GM21381 (cell line): ENCODE data around the gene RSRC1.
"Not testable (repeated sequence)": the region's sequence is repeated elsewhere in the genome, so short reads cannot be mapped to it uniquely, and the experiment has no call there.

Experiments used
- ATAC-seq: cut with Tn5 transposase; IDR thresholded peaks from one replicate; pipeline ENCODE4 v1.9.1; 2021; ENCODE audit warnings: mild to moderate bottlenecking, moderate library complexity; ENCODE audit not compliant: unreplicated experiment

Gene RSRC1, protein sequence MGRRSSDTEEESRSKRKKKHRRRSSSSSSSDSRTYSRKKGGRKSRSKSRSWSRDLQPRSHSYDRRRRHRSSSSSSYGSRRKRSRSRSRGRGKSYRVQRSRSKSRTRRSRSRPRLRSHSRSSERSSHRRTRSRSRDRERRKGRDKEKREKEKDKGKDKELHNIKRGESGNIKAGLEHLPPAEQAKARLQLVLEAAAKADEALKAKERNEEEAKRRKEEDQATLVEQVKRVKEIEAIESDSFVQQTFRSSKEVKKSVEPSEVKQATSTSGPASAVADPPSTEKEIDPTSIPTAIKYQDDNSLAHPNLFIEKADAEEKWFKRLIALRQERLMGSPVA

DNA sequence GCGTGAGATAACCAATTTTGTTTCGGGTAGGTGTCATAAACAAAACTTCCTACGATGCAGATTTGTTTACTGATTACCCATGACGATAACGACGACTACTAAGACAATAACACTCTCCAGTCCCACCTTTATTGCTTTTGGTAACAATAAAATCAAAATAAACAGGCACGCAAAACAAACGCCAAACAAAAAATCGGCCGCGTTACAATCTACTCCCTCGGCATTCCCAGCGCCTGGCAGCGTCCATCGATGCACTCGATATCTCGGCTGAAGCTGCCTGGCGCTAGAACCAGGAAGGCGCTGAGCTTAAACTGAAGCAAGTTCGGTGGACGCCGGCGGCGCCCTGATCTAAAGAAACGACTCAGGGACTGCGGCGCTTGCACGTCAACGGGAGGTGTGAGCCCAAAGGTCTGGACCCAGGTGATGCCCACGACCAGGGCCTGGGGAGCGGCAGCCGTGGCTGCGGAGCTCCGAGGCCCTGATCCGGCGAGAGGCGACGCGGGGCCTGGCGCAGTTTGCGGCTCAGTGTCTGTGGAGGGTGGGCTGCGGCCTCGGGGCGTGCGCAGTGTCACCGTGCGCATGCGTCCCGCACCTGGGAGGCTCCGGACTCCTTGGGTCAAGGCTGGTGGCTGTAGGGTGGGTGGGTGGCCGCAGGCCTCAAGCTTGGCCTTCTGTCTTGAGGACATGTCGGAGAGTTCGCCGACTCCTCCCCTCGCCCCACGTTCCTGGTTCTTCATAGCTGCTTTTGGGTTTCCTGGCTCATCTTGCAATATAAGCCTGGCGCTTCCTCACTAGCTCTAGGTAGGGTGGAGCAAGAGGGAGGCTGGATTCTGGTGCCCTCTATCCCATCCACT is at the start of gene RSRC1:
TSS of gene RSRC1 (plus strand) at position 286 of the 854 bp plus-strand sequence. CDS start 12,016 bp downstream, outside the sequence.
- ATAC-seq, result peak; percentile 81

DNA sequence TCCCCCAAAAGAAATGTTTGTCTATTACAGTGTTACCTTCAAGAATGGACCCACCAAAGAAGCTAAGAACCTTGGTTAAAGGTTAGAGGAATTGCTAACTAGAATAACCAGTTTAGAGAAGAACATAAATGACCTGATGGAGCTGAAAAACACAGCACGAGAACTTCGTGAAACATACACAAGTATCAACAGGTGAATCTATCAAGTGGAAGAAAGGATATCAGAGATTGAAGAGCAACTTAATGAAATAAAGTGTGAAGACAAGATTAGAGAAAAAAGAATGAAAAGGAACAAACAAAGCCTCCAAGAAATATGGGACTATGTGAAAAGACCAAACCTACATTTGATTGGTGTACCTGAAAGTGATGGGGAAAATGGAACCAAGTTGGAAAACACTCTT is 44.3 kb upstream of the RSRC1 start:
- ATAC-seq, result not testable (repeated sequence)

DNA sequence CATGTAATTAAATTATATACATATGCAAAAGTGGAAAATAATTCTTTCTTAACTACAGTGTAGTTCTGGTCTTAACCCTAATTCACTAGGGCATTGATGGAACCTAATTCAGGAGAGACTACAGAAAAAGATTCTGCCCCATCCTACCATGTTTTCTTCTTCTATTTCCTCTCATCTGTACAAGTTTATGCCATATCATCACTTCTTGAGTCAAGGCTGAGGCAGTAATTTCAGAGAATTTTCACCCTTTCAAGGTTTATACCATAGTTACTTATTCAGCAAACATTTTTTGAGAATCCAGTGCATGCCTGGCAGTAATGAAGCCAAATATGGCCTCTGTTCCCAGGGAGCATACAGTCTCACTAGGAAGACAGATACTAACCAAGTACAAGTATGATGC is 37.1 kb upstream of the RSRC1 start:
- no peak for ATAC-seq

DNA sequence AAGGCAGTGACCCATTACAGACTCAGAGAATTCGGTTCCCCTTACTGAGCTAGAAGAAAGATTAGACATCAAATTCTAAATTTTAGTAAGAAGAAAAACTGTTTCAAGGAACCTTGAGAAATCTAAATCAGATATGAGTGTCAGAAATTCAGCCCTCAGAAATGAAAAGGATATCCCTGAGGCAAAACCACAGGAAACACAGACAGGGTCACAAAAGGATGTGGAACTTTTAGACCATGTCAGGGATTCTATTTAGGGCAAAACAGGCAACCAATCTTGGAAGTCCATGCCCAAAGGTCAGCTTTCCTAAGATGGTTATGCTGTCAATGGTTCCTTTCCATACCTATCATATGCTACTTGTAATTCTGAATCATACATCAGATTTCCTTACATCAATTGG is 35.3 kb upstream of the RSRC1 start:
- ATAC-seq, result no peak

DNA sequence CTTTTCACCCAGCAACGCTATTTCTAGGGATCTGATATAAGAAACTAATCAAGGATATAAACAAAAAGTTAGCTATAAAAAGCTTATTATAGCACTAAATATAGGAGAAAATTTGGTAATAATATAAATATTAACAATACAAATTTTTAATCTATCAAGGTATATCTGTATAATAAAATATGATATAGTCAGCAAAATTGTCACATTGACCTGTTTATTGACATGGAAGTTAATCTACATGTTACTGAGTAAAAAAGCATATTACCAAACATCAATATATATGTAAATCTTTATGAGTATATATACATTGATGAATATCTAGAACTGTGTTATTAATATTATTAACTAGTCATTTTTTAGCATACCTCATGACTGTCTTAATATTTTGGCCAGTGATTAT is 30.3 kb upstream of the RSRC1 start:
- no peak for ATAC-seq

DNA sequence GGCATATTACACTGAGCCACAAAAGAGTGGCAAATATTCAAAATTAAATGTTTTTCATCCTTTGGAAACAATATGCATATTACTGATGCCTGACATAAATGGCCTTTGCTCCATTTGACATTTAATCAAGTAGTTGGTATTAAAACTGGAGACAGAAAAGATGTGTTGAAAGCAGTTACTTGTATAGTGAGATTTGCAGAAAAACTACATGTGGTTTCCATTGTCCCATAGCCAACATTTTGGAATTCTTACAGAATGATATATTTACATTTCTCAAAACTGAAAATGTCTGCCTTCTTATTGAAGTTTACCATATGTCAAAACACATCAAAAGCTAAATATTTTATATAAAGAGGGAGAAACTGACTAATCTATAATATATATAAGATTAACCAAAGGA is 25.2 kb upstream of the RSRC1 start:
- no peak for ATAC-seq

DNA sequence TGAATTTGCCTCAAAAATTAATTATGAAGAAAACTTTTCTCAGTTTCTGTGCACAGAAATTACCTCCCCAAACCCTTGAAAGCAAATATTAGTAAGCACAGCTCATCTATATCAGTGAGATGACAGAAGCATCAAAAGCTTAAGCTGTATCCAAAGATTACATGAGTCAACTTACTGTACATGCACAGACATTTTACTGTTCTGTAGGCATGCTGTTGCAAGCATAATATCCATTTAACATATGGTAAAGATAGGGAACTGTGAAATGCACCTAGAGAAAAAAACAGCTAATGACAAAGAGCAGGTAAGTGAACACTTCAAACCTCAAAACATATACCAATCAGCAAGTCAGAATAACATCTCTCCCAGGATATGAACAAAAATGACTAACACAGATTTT is 24.5 kb upstream of the RSRC1 start:
- ATAC-seq, result no peak

DNA sequence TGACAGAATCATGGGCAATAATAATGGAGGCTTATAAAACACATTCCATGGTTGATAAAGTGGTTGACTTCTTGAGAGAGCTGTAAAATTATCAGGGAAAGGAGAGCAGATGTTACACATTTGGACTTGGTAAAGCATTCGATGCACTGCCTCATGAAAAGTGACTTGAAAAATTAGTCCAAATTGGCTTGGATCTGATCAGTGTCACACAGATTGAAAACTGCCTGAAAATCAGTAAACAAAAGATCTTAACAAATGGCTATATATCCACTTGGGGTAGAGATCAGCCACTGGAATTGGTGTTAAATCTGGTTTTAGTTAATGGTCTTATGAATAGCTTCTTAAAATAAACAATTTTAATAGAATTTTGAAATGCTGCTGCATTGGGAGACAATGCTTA is 24.0 kb upstream of the RSRC1 start:
- no peak for ATAC-seq

DNA sequence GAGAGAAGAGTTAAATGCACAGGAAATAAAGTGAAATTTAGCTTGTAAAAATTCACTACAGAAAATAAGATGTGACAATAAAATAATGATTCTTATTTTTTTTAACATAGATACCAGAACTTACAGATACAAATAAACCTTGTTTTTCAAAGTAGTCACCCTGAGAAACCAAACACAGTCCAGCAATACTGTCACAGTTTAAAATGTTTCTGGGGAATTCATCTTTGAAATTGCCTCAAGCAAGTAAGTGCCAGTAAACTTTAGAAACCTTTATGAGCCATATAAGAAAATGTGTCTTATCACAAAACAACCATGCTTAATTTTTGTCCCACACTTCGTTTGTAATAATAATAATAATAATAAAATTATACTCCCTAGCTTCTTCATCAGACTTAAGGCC is 23.5 kb upstream of the RSRC1 start:
- ATAC-seq, result no peak

DNA sequence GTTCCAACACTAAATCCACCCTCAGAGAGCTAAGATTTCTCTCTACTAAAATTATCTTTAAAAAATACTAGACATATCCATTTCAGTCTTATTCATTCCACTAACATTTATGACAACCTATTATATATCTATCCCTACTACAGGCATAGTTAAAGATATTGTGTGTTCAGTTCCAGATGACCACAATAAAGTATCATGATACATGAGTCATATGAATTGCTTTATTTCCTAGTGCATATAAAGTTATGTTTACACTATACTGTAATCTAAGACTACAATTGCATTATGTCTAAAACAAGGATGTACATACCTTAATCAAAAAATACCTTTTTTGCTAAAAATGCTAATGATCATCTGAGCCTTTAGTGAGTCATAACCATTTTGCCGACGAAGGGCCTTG is 23.1 kb upstream of the RSRC1 start:
- ATAC-seq, result no peak

DNA sequence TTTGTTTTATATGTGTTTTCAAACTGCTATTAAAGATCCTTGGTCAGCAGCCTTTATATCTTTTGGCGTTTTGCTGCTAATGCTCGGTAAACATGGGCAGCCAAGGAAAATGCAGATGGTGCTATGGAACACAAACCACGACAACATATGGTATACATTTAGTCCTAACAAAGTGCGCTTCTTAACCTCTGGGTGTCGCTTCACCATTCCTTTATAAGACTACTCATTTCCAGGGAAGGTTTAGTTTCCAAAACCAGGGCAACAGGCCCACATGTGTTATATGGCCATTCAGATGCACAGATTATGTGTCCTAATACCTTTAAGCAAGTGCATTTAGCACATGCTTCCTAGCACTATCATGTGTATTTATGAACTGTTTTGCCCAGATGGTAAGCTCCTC is 18.4 kb upstream of the RSRC1 start:
- ATAC-seq, result no peak

DNA sequence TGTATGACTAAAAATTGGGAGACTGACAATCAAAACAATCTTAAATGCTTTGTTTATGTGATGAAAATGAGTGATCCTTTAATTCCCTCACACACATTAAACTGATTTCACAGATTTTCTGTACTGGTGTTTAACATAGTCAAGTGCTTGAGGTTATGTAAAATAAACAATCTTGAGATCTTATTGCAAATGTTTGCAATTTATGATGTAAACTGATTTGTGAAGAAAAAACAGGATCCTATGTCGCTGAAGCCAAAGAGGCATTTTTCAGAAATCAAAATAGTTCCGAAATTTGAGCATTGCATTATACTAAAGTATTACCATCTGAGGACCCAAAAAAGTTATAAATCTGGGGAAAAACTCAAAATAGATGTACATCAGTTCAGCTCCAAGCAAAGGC is 16.4 kb upstream of the RSRC1 start:
- ATAC-seq, result no peak

DNA sequence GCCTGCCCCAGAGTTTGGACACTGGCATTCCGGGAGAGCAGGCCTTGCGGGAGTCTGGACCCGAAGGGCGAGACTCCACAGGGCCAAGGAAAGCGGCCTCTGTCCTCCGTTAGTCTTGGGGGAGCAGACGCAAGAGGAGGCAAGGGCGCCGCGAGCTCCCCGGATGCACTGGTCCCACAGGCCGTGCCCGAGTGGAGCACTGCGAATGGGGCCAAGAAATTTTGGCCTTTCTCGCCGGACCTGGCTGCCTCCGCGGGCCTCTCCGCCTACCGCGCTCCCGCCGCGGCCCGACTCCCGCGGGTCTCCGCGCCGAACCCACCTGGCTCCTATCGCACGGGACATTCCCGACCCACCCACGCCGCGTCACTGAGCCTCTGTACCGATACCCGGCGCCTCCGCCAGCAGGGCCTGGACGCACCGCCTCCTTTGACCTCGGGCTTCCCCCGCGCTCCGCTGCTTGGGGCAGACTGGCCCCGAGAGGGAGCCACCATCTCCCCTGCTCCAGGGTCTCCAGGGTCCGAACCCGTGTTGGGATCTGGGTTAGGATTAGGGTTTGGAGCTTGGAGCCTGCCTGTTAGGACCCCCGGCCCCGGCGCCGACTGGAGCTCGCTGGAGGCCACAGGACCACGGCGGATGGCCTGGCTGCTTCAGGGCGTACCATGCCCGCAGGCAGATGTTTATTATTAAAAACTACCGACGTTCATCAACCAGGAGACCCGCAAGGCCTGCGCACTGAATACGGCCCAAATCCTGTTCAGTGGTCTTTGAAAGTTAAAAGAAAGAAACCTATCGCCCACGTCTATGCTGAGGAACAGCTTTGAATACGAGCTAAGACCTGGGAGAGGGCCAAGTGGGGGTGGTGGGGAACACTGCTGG is 15.4 kb upstream of the RSRC1 start:
- ATAC-seq, result peak; percentile 32

DNA sequence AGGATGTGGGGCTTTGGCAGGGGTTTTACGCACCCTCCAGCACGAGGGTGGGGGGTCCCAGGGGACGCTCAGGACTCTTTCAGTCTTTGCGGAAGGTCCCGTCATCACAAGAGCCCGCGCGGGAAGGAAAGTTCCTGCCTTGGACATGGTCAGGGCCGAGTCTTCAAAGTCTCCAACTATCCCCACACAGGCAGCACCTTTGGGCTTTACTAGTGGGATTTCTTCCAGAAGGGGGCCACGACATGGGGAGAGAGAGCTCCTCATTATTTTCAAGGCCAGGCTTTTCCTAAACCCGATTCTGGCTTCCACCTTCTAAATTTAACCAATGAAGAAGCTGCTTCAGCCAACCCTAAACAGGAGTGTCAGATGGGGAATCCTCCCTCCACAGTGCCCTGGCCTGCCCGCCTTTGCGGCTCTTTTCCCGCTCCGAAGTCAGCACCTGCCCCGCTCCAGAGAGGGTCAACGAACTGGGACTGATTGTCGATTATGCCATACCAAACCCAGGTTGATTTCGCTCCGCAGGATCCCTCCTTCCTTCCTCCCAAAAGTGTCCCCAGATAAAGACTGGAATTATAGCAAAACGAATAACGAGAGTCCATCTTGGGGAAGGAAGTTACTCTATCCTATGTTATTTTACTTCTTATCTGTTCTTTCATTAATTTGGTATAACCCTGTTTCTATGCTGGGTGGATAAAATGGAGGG is 14.6 kb upstream of the RSRC1 start:
- no peak for ATAC-seq

DNA sequence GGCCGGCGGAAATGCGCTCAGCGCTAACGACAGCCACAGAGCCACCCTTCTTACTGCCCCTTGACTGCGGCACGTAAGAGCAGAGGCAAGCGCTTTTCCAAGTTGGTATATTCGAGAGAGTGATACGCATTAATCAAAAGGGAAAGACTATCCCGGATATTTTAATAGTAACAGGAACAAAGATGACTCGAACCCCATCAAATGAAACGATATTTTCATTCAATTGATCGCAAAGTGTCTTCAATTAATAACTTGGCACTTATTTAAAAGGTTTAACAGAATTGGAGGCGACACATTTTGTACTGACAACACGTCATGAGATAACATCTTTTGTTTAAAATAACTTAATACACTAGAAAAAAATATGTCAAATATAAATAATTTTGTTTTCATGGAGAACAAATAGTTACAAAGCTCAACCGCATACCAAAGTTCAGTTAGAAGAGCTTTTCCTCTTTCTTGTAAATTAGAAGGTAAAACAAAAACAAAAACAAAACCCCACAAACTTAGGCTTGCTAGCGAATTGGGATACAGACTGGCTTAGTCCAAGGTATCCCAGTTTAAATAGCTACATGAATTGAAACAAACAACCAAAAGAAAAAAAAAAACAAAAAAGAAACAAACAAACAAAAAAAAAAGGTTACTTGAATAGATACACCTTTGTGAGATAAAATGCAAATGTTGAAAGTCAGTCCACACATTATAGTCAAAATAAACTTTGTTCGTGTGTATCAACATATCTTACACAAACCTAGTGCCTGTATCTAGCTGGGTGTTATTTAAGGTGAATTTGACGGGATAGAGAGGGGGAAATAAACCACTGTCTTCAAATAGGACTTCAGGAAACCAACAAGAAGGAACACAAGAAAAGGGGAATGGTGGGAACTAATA is 13.8 kb upstream of the RSRC1 start:
- ATAC-seq, result no peak

DNA sequence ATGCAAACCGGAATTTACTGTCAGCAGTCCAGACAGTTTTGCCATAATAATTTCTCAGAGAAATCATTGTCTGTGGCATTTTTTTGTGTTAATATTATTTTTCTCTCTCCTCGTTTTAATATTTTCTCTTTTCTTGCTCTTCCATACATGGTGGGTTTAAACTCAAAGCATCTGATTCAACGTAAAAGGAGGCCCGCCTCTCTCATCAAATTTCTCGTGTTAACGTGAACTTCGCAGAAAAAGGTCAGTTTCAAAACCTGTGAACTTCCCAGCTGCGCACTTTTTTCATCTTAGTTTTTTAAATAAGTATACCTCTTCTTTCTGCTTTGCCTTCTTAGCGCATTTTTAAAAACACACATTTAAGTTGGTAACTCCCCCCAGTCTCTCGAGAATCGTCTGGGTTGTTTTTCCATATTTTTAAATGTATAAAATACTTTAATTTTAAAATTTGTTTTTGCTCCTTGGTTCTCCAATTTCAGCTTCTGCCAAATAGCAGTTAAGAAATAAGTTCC is 12.8 kb upstream of the RSRC1 start:
- ATAC-seq, result no peak

DNA sequence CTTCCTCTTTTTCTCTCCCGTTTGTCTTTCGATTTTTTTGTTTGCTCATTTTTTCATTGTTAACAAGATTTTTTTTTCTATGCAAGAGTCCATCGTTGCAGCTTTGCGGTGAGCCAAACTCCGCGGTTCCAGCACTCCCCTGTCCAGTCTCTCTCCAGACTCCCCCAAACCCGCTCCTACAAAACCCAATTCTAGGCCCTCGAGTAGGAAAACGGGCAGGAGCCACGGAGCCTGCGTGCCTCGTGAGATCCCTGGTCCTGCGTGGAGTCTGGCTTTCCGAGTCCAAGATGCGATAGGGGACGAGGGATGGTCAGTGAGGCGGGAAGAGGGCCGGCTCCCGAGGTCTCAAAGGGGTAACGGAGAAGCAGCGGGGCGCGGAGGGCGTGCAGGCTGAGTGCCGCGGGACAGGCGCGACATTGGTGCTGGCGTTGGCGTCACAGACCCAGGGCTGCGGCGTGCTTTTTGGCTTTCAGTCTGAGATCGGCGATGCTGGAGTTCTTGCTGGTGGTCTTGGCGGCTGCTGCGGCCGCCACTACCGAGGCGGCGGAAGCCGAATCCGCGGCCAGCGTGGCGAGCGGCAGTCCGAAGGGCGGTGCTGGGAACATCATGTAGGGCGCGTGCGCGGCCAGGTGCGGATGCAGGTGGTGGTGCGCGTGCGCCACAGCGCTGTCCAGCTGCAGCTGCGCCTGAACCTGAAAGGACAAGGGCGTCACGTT is 12.1 kb upstream of the RSRC1 start:
- peak; percentile 85 for ATAC-seq

DNA sequence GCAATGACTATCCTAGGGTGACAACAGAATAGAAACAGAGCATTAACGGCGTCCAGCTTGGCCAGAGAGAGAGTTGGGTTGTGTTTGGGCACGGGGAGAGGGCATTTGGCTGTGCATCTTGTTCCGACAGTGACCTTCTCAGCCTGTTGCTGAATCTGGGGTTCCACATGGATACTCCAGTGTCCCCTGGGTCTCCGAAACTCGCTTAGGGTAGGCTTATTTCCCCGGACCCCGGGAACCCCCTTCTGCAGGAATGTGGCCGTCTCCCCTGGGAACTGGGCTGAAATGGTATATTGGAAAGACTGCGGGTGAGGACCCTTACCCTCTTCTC is 11.6 kb upstream of the RSRC1 start:
- peak; percentile 1 for ATAC-seq

DNA sequence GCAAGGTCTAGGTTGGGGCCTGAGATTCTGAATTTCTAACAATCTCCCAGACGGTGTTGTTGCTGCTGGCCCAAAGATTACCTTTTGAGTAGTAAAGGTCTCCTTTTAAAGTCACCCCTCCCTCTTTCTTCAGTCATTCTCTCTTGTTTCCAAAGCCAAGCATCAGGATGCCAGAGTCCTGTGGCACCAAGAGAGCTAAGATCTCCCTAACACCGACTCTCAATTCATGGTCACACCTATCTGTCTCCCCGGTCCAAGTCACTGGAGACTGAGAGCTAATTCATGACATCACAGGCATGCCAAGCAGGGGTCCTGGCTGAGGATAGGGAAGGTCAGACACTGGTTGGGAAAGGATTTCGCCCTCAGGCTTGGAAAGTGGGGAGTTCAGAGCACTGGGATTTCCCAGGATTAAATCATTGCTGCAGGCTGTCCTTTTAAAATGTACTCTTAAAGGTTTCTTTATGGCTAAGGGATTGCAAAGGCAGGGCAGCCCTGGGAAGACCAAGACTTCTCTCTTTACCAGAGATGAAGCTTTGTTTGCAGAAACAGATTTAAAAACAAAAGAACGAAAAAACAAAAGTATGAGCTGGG is 11.0 kb upstream of the RSRC1 start:
- no peak for ATAC-seq
